ENCODE measurements around the gene BRINP1.

Gene BRINP1

GRCh38 chr9:119227422-119227821 lies 141.8 kb downstream of the BRINP1 start:
- no peak overlapping the region for H3K4me3 ChIP-seq (ENCODE audit: low read length)
- TF ChIP-seq CTCF (conservative IDR thresholded peaks at IDR 0.05; ENCODE audit: low read depth, low read length), result no peak

GRCh38 chr9:119224431-119224830 lies 144.8 kb downstream of the BRINP1 start:
- no peak for TF ChIP-seq CTCF (conservative IDR thresholded peaks at IDR 0.05; ENCODE audit: low read depth, low read length)
- DNase-seq (ENCODE audit: low read depth), result no peak
- H3K4me3 ChIP-seq (ENCODE audit: low read length), result no peak overlapping the region

More at GRCh38 chr9:119227422-119227821, 141.8 kb downstream of the BRINP1 start:
- no peak for DNase-seq (ENCODE audit: low read depth)

GRCh38 chr9:119221276-119221675 lies 148.0 kb downstream of the BRINP1 start:
- DNase-seq (ENCODE audit: low read depth), result no peak
- no peak overlapping the region for H3K4me3 ChIP-seq (ENCODE audit: low read length)
- TF ChIP-seq CTCF (conservative IDR thresholded peaks at IDR 0.05; ENCODE audit: low read depth, low read length), result no peak

GRCh38 chr9:119218293-119218692 lies 150.9 kb downstream of the BRINP1 start:
- no peak for TF ChIP-seq CTCF (conservative IDR thresholded peaks at IDR 0.05; ENCODE audit: low read depth, low read length)
- H3K4me3 ChIP-seq (ENCODE audit: low read length), result no peak overlapping the region
- DNase-seq (ENCODE audit: low read depth), result no peak

- no peak overlapping the region for H3K4me3 ChIP-seq (ENCODE audit: low read length)
- TF ChIP-seq CTCF (conservative IDR thresholded peaks at IDR 0.05; ENCODE audit: low read depth, low read length), result no peak
- peak; percentile 27 for DNase-seq (ENCODE audit: low read depth)
These were observed 152.4 kb downstream of the BRINP1 start for GRCh38 chr9:119216651-119217331.

GRCh38 chr9:119215651-119216050 lies 153.6 kb downstream of the BRINP1 start:
- no peak overlapping the region for H3K4me3 ChIP-seq (ENCODE audit: low read length)
- DNase-seq (ENCODE audit: low read depth), result no peak
- TF ChIP-seq CTCF (conservative IDR thresholded peaks at IDR 0.05; ENCODE audit: low read depth, low read length), result no peak

GRCh38 chr9:119213471-119213870 lies 155.8 kb downstream of the BRINP1 start:
- H3K4me3 ChIP-seq (ENCODE audit: low read length), result no peak overlapping the region
- DNase-seq (ENCODE audit: low read depth), result no peak

More at GRCh38 chr9:119213471-119213870, 155.8 kb downstream of the BRINP1 start:
- no peak for TF ChIP-seq CTCF (conservative IDR thresholded peaks at IDR 0.05; ENCODE audit: low read depth, low read length)
